GM12873 (cell line): ENCODE data around the gene MYO15A.

Experiments
- CTCF ChIP-seq: IDR thresholded peaks from 2 replicates; pipeline ENCODE4 v1.5.1; 2012; ENCODE audit warnings: low read depth, mild to moderate bottlenecking, moderate library complexity, low read length, control low read depth; ENCODE audit not compliant: insufficient read depth; ENCODE audit errors: missing control alignments

Gene MYO15A

GRCh38 chr17:18155179-18155578 is 46.6 kb downstream of the MYO15A start:
- no peak for TF ChIP-seq CTCF

GRCh38 chr17:18156171-18156975 is 47.8 kb downstream of the MYO15A start:
- no peak for TF ChIP-seq CTCF

- TF ChIP-seq CTCF: no peak
These were observed 48.4 kb downstream of the MYO15A start for GRCh38 chr17:18156976-18157280.

- no peak for TF ChIP-seq CTCF
These were observed 48.9 kb downstream of the MYO15A start for GRCh38 chr17:18157354-18157985.

GRCh38 chr17:18158022-18158600 is 49.6 kb downstream of the MYO15A start:
- no peak for TF ChIP-seq CTCF

- TF ChIP-seq CTCF: no peak
These were observed 51.1 kb downstream of the MYO15A start for GRCh38 chr17:18159551-18160120.
